ENCODE measurements around the gene PRDM16. TPM values are rescaled to one million over a fixed set of nuclear protein-coding genes. Genes with fewer than 3 reads are reported as not detected.
A peak's percentile ranks its signal among the peaks of the same experiment; 100 is the strongest.

Gene PRDM16
- total and polyA plus RNA-seq, 2 of the 8 experiments (the other 6 are each of a cell fraction or from before 2014, with no cell fraction given) = 0.39 to 0.43 TPM

GRCh38 chr1:3408751-3409266, 339.8 kb downstream of the PRDM16 start:
- Histone ChIP-seq H3K18ac (ENCODE audit: extremely low read depth, low read length) (no peak overlapping the region; the same call in 1 of the 2 replicates), H3K23ac (ENCODE audit: insufficient read length) (no peak overlapping the region), H2BK120ac (replicated peaks; ENCODE audit: low read depth, low read length) (no peak overlapping the region), H3K4me2 (ENCODE audit: insufficient read depth in 1 of 2, low read depth in 2 of 2, low read length in 2 of 2) (no peak overlapping the region), H2AK5ac (ENCODE audit: low read depth, low read length) (peak overlapping the region; percentile 90; the same call in 1 of the 2 replicates), H2BK12ac (ENCODE audit: low read depth, low read length) (peak overlapping the region; percentile 2; the same call in 1 of the 2 replicates), H4K20me1 (replicated peaks in 1 of 2; ENCODE audit: control insufficient read depth in 1 of 2, insufficient read depth in 2 of 2, low read length in 2 of 2) (peaks cover 0 to 11% of the 10 kb centered on the region in 2 experiments), H3K9ac (replicated peaks in 1 of 4; ENCODE audit: extremely low read depth in 1 of 4, low read depth in 3 of 4, low read length in 3 of 4) (no peak overlapping the region), H3K27me3 (replicated peaks in 1 of 4; ENCODE audit: control insufficient read depth in 3 of 4, extremely low read depth in 1 of 4, insufficient read depth in 3 of 4, low read length in 3 of 4) (peaks cover 0 to 2% (median 0%) of the 10 kb centered on the region in 4 experiments; a peak in 1 of 7 replicates), H3K79me2 (ENCODE audit: control insufficient read depth in 1 of 2, insufficient read depth in 2 of 2, low read length in 2 of 2) (no peaks in the 10 kb centered on the region), H3K14ac (ENCODE audit: insufficient read length) (no peak overlapping the region), H3K4me3 (ENCODE audit: extremely low read depth in 1 of 4, insufficient read depth in 2 of 4, low read depth in 3 of 4, low read length in 4 of 4) (no peak overlapping the region), H4K8ac (ENCODE audit: extremely low read depth, insufficient read depth, low read length) (no peak overlapping the region; the same call in 1 of the 2 replicates), H2BK5ac (ENCODE audit: low read depth, low read length) (no peak overlapping the region; the same call in 1 of the 2 replicates), H4K5ac (ENCODE audit: insufficient read length, low read depth, low read length) (no peak overlapping the region), H2BK20ac (ENCODE audit: low read length) (no peak overlapping the region), H3K4me1 (replicated peaks in 1 of 4; ENCODE audit: control insufficient read depth in 3 of 4, insufficient read depth in 4 of 4, low read length in 3 of 4) (no peaks in the 10 kb centered on the region), H3K27ac (ENCODE audit: low read depth, low read length) (no peak overlapping the region), H4K91ac (replicated peaks; ENCODE audit: insufficient read length, low read length) (peak overlapping the region; percentile 80), H2BK15ac (ENCODE audit: low read length) (peak overlapping the region; percentile 72; the same call in 1 of the 2 replicates), H3K36me3 (ENCODE audit: control insufficient read depth in 2 of 4, insufficient read depth in 4 of 4, low read length in 3 of 4) (no peaks in the 10 kb centered on the region; a peak in 1 of 8 replicates), H3K23me2 (ENCODE audit: low read depth, low read length) (peaks cover 12% of the 10 kb centered on the region), H3K56ac (replicated peaks; ENCODE audit: insufficient read length, low read depth, low read length) (no peak overlapping the region), H3K4ac (replicated peaks; ENCODE audit: insufficient read length, low read depth, low read length) (peak overlapping the region; percentile 78), H2AFZ (ENCODE audit: low read length) (no peak overlapping the region), H3K9me3 (ENCODE audit: insufficient read depth in 2 of 2, low read depth in 1 of 2, low read length in 1 of 2) (no peaks in the 10 kb centered on the region), H3K79me1 (ENCODE audit: low read depth, low read length) (no peaks in the 10 kb centered on the region)
- CTCF ChIA-PET (ENCODE audit: partially characterized antibody) = interaction anchor here (0.6 to 2.3 kb wide), 6 partner anchors 9 to 61 kb away, joined by 3 to 10 read pairs (median 4); no protein-coding TSS in a partner anchor
- DNase-seq (ENCODE audit: low read depth in 1 of 2, low spot score in 2 of 2) (no peak), FAIRE-seq (no peak)
- WGBS, 2 experiments (ENCODE audit: extremely low coverage in 1 of 2, insufficient coverage in 1 of 2, insufficient read length in 1 of 2, insufficient replicate concordance in 2 of 2, low coverage in 1 of 2, low lambda C conversion rate in 2 of 2, missing lambda C conversion rate in 1 of 2) = 90% methylated on average over 36 of the region's 36 CpGs; no CpG with 5 or more reads in 1 of the 2 experiments
- POLR2A ChIA-PET (ENCODE audit: partially characterized antibody) = no interaction called here
- TF ChIP-seq SP4 (IDR thresholded peaks at IDR 0.05; ENCODE audit: low read length) (no peak), NRF1 (IDR thresholded peaks at IDR 0.05; ENCODE audit: low read depth, low read length) (no peak), RAD21 (IDR thresholded peaks at IDR 0.05 in 1 of 2, conservative IDR thresholded peaks at IDR 0.05 in 1 of 2; ENCODE audit: low read depth in 2 of 2, low read length in 2 of 2) (no peak), HDAC2 (IDR thresholded peaks at IDR 0.05; ENCODE audit: borderline replicate concordance in 1 of 2, low read depth in 2 of 2, low read length in 2 of 2) (no peak), BCL11A (IDR thresholded peaks at IDR 0.05; ENCODE audit: low read depth in 2 of 2, low read length in 2 of 2) (no peak), SIN3A (conservative IDR thresholded peaks at IDR 0.05 in 1 of 2, IDR thresholded peaks at IDR 0.05 in 1 of 2; ENCODE audit: low read depth in 1 of 2, low read length in 2 of 2) (no peak), MAFK (IDR thresholded peaks at IDR 0.05; ENCODE audit: low read depth, low read length) (no peak), TBP (IDR thresholded peaks at IDR 0.05; ENCODE audit: low read depth, low read length) (no peak), CBX5 (IDR thresholded peaks at IDR 0.05; ENCODE audit: low read depth, low read length) (no peak), MAX (IDR thresholded peaks at IDR 0.05) (no peak), ZNF274 (IDR thresholded peaks at IDR 0.05; ENCODE audit: borderline replicate concordance, extremely low read depth, low read length) (no peak), YY1 (IDR thresholded peaks at IDR 0.05; ENCODE audit: low read depth, low read length) (no peak), FOSL1 (IDR thresholded peaks at IDR 0.05; ENCODE audit: insufficient read depth, low read depth, low read length) (no peak)

Data from H1 (cell line).